Measurements from ENCODE around the gene VAPB. TPM values are rescaled to one million over a fixed set of nuclear protein-coding genes. Genes with fewer than 3 reads are reported as not detected.
A peak's percentile ranks its signal among the peaks of the same experiment; 100 is the strongest.

VAPB gene
- total RNA-seq, 1 donor from 2014 or later: 24.1 TPM

- TF ChIP-seq CTCF (IDR thresholded peaks at IDR 0.05; ENCODE audit: insufficient read depth, low read length, poor library complexity, severe bottlenecking): no peak
- no peaks in the 10 kb centered on the region for H3K27me3 ChIP-seq (ENCODE audit: control insufficient read depth, insufficient read depth, low read length)
- H3K36me3 ChIP-seq (ENCODE audit: control insufficient read depth, insufficient read depth, low read length): no peaks in the 10 kb centered on the region
- no peak for DNase-seq (ENCODE audit: low read depth)
- no peak overlapping the region for H3K4me3 ChIP-seq (ENCODE audit: low read depth, low read length)
Measured at GRCh38 chr20:58441723-58442122, 52.7 kb downstream of the VAPB start.

GRCh38 chr20:58444746-58445255, 55.8 kb downstream of the VAPB start:
- DNase-seq (ENCODE audit: low read depth): no peak
- no peak for TF ChIP-seq CTCF (IDR thresholded peaks at IDR 0.05; ENCODE audit: insufficient read depth, low read length, poor library complexity, severe bottlenecking)
- H3K36me3 ChIP-seq (ENCODE audit: control insufficient read depth, insufficient read depth, low read length): no peaks in the 10 kb centered on the region

GRCh38 chr20:58446264-58446959, 57.4 kb downstream of the VAPB start:
- no peaks in the 10 kb centered on the region for H3K27me3 ChIP-seq (ENCODE audit: control insufficient read depth, insufficient read depth, low read length)
- DNase-seq (ENCODE audit: low read depth): no peak
- no peaks in the 10 kb centered on the region for H3K36me3 ChIP-seq (ENCODE audit: control insufficient read depth, insufficient read depth, low read length)
- H3K4me3 ChIP-seq (ENCODE audit: low read depth, low read length): no peak overlapping the region
- TF ChIP-seq CTCF (IDR thresholded peaks at IDR 0.05; ENCODE audit: insufficient read depth, low read length, poor library complexity, severe bottlenecking): no peak

More at GRCh38 chr20:58444746-58445255, 55.8 kb downstream of the VAPB start:
- Histone ChIP-seq H3K27me3 (ENCODE audit: control insufficient read depth, insufficient read depth, low read length) (no peaks in the 10 kb centered on the region), H3K4me3 (ENCODE audit: low read depth, low read length) (no peak overlapping the region)

GRCh38 chr20:58446960-58447265, 57.9 kb downstream of the VAPB start:
- TF ChIP-seq CTCF (IDR thresholded peaks at IDR 0.05; ENCODE audit: insufficient read depth, low read length, poor library complexity, severe bottlenecking): no peak
- no peaks in the 10 kb centered on the region for H3K36me3 ChIP-seq (ENCODE audit: control insufficient read depth, insufficient read depth, low read length)
- no peaks in the 10 kb centered on the region for H3K27me3 ChIP-seq (ENCODE audit: control insufficient read depth, insufficient read depth, low read length)
- no peak for DNase-seq (ENCODE audit: low read depth)
- H3K4me3 ChIP-seq (ENCODE audit: low read depth, low read length): no peak overlapping the region

- DNase-seq (ENCODE audit: low read depth): peak; percentile 12
- TF ChIP-seq CTCF (IDR thresholded peaks at IDR 0.05; ENCODE audit: insufficient read depth, low read length, poor library complexity, severe bottlenecking): peak; percentile 81
- Histone ChIP-seq H3K36me3 (ENCODE audit: control insufficient read depth, insufficient read depth, low read length) (no peaks in the 10 kb centered on the region), H3K4me3 (ENCODE audit: low read depth, low read length) (no peak overlapping the region), H3K27me3 (ENCODE audit: control insufficient read depth, insufficient read depth, low read length) (no peaks in the 10 kb centered on the region)
Measured at GRCh38 chr20:58447511-58448391, 58.7 kb downstream of the VAPB start.
